GM23248 (cell line): Measurements from ENCODE around the gene CACNB2. TPM values are rescaled to one million over a fixed set of nuclear protein-coding genes. Genes with fewer than 3 reads are reported as not detected.
A peak's percentile ranks its signal among the peaks of the same experiment; 100 is the strongest.

Experiments used
- DNase-seq: peaks from one replicate; pipeline ENCODE4 v3.0.0-alpha.2; 2015
- H2AFZ ChIP-seq: fragments of 200-600 bp; sonication (generic); 2 replicates; pipeline ENCODE4 v1.6.1; 2016; ENCODE audit warnings: antibody characterized with exemption
- H3F3A ChIP-seq: fragments of 200-600 bp; sonication (generic); 2 replicates; pipeline ENCODE4 v1.6.1; 2016; ENCODE audit warnings: mild to moderate bottlenecking, antibody characterized with exemption, mixed run types; ENCODE audit not compliant: insufficient read depth
- H3K27ac ChIP-seq: fragments of 200-600 bp; sonication (generic); 2 replicates; pipeline ENCODE4 v1.5.1; 2016; ENCODE audit warnings: mild to moderate bottlenecking
- H3K27me3 ChIP-seq: fragments of 200-600 bp; sonication (generic); replicated peaks from 2 replicates; pipeline ENCODE4 v1.6.1; 2016; ENCODE audit warnings: mild to moderate bottlenecking; ENCODE audit not compliant: insufficient read depth
- H3K36me3 ChIP-seq: fragments of 200-600 bp; sonication (generic); 2 replicates; pipeline ENCODE4 v1.6.1; 2016; ENCODE audit warnings: low read depth, mild to moderate bottlenecking
- H3K4me1 ChIP-seq: fragments of 200-600 bp; sonication (generic); 2 replicates; pipeline ENCODE4 v1.6.1; 2016; ENCODE audit warnings: mild to moderate bottlenecking; ENCODE audit not compliant: insufficient read depth
- H3K4me2 ChIP-seq: fragments of 200-600 bp; sonication (generic); one replicate; pipeline ENCODE4 v1.6.1; 2016; ENCODE audit warnings: mild to moderate bottlenecking; ENCODE audit not compliant: unreplicated experiment
- H3K4me3 ChIP-seq: fragments of 200-600 bp; sonication (generic); 2 replicates; pipeline ENCODE4 v1.5.1; 2016; ENCODE audit warnings: mild to moderate bottlenecking
- H3K79me2 ChIP-seq: fragments of 200-600 bp; sonication (generic); 2 replicates; pipeline ENCODE4 v1.6.1; 2016; ENCODE audit warnings: mild to moderate bottlenecking; ENCODE audit not compliant: insufficient read depth
- H3K9ac ChIP-seq: fragments of 200-600 bp; sonication (generic); 2 replicates; pipeline ENCODE4 v1.6.1; 2016; ENCODE audit warnings: mild to moderate bottlenecking
- H3K9me2 ChIP-seq: fragments of 200-600 bp; sonication (generic); 2 replicates; pipeline ENCODE4 v1.6.1; 2016; ENCODE audit warnings: mixed run types, mild to moderate bottlenecking, moderate library complexity; ENCODE audit not compliant: insufficient read depth
- H3K9me3 ChIP-seq: fragments of 200-600 bp; sonication (generic); one replicate; pipeline ENCODE4 v1.6.1; 2017; ENCODE audit warnings: low read depth
- H4K20me1 ChIP-seq: fragments of 200-600 bp; sonication (generic); 2 replicates; pipeline ENCODE4 v1.6.0; 2016; ENCODE audit not compliant: insufficient read depth
- EZH2 ChIP-seq: fragments of 200-600 bp; sonication (generic); IDR thresholded peaks from 2 replicates; pipeline ENCODE4 v1.6.1; 2018; ENCODE audit warnings: antibody characterized with exemption, mild to moderate bottlenecking; ENCODE audit not compliant: insufficient read depth, poor library complexity, severe bottlenecking
- EZH2phosphoT487 ChIP-seq: fragments of 200-600 bp; sonication (generic); IDR thresholded peaks from 2 replicates; pipeline ENCODE4 v1.6.1; 2018; ENCODE audit warnings: antibody characterized with exemption, moderate library complexity, mild to moderate bottlenecking, low read depth; ENCODE audit not compliant: insufficient read depth
- WGBS, 2 experiments: methylation state at CpG; one replicate each; pipeline ENCODE4 v1.1.6; 2015 to 2017; ENCODE audit warnings: low lambda C conversion rate in 2 of 2, low coverage in 1 of 2; ENCODE audit errors: missing lambda C conversion rate in 2 of 2; 5-methylcytosine and 5-hydroxymethylcytosine counted together
- in situ Hi-C: fragments of 300-500 bp; cut with MboI; formaldehyde crosslinking; loops from 2 replicates; pipeline ENCODE4 v1.15.0; 2020
- polyA plus RNA-seq: library from polyadenylated mRNA; unstranded; fragments of >200 nt; fragmentation: Nextera tagmentation; extraction: Ambion mirVana; gene quantifications from 2 replicates; pipeline ENCODE4 v1.2.1, GENCODE V29; 2016
- total RNA-seq: library from RNA; depleted of rRNA; stranded (reverse); fragments of >200 nt; shearing (Covaris generic); gene quantifications from 2 replicates; pipeline ENCODE4 v1.2.3, GENCODE V29; 2014

Gene CACNB2
- total and polyA plus RNA-seq, 2 experiments from 2014 or later: 0.31 to 0.32 TPM

DNA sequence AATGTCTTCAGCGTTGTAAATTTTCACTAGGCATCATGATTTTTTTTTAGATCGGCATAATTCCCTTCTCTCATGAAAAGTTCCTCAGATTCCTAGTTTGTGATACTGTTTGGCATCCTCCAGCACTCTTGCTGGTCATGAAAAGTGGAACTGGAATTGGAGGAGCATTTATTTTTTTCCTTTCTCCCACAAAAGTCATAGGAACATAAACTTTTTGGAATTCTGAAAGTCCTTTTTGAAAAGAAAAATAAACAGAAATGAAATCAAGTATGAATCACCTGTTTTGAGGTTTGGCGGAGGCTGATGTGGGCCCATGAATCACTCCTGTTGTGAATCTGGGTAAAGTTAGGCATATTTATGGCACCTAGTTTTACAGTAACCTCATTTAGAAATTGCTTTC lies 17.7 kb downstream of the CACNB2 start:
- Histone ChIP-seq H3K4me2 (peak overlapping the region; percentile 84), H3K27ac (peak overlapping the region; percentile 62), H3K4me1 (peaks cover 43% of the 10 kb centered on the region), H3K9me2 (no peaks in the 10 kb centered on the region), H3K4me3 (peak overlapping the region; percentile 52), H2AFZ (no peak overlapping the region), H3K9ac (peak overlapping the region; percentile 23), H3K9me3 (no peaks in the 10 kb centered on the region), H4K20me1 (no peaks in the 10 kb centered on the region), H3K79me2 (no peaks in the 10 kb centered on the region), H3F3A (peaks cover 39% of the 10 kb centered on the region), H3K36me3 (no peaks in the 10 kb centered on the region), H3K27me3 (no peaks in the 10 kb centered on the region)
- peak; percentile 84 for DNase-seq
- in situ Hi-C loops: no loop called here
- TF ChIP-seq EZH2phosphoT487 (0 out of 2 replicates have a peak, but pooled peaks have one; percentile 50), EZH2 (no peak)
- WGBS, 2 experiments: 1% methylated on average over 3 of the region's 3 CpGs

DNA sequence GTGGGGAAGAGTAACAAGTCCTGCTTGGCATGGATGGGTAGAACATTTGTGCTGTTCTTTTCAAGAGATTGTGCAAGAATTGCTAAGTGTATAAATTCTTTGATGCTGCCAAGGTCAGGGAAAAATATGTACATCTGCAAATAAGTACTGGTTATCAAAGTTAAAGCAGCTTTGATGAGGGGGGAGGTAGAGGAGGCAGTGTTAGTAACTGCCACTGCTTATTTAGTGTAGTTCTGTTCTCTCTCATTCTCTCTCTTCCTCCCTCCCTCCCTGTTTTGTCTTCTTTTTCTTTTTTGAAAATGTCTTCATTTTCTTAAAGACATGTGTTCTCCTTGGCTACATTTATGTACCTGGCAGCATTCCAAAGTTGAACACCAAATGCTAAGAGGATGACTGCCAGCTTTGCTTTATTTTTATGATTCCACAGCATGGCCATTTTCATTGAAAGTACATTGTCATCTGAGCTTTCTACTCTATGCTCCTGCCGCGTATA lies 18.6 kb downstream of the CACNB2 start:
- no peaks in the 10 kb centered on the region for H4K20me1 ChIP-seq
- WGBS, 2 experiments: 4 to 8% methylated on average over 2 of the region's 2 CpGs
- no peaks in the 10 kb centered on the region for H3K36me3 ChIP-seq
- H3K27me3 ChIP-seq: no peaks in the 10 kb centered on the region
- TF ChIP-seq EZH2phosphoT487: no peak
- TF ChIP-seq EZH2: no peak
- H3F3A ChIP-seq: peaks cover 40% of the 10 kb centered on the region
- H3K9ac ChIP-seq: peak overlapping the region; percentile 29
- no peaks in the 10 kb centered on the region for H3K9me3 ChIP-seq
- peak overlapping the region; percentile 84 for H3K4me2 ChIP-seq
- H3K4me3 ChIP-seq: peak overlapping the region; percentile 52
- peak; percentile 59 for DNase-seq
- H2AFZ ChIP-seq: 0 out of 2 replicates have a peak overlapping the region, but pooled peaks have one; percentile 17
- H3K4me1 ChIP-seq: peaks cover 45% of the 10 kb centered on the region
- in situ Hi-C loops: no loop called here
- peak overlapping the region; percentile 62 for H3K27ac ChIP-seq
- H3K79me2 ChIP-seq: no peaks in the 10 kb centered on the region
- no peaks in the 10 kb centered on the region for H3K9me2 ChIP-seq

DNA sequence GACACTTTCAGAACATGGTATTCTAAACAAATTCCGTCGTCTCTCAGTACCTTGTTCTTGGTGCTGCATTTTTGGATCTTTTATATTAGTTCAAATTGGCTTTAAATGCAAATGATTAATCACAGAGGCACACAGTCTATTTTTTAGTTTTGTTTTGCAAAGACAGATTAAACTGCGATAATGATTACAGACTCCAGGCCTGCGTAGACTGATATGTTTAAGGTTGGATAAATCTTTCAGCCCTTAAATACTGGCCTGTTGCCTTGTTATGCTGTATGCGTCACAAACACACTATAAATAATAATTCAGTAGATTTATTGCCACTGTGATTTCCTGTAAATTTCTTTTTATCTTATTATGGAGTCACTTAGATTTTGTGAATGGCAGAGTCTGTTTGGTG lies 19.3 kb downstream of the CACNB2 start:
- peak overlapping the region; percentile 52 for H3K4me3 ChIP-seq
- H3K9me3 ChIP-seq: no peaks in the 10 kb centered on the region
- 16 to 26% methylated on average over 5 of the region's 5 CpGs for WGBS, 2 experiments
- H3F3A ChIP-seq: peaks cover 47% of the 10 kb centered on the region
- H2AFZ ChIP-seq: 0 out of 2 replicates have a peak overlapping the region, but pooled peaks have one; percentile 17
- no peaks in the 10 kb centered on the region for H3K79me2 ChIP-seq
- no peaks in the 10 kb centered on the region for H3K9me2 ChIP-seq
- TF ChIP-seq EZH2: no peak
- TF ChIP-seq EZH2phosphoT487: no peak
- DNase-seq: peak; percentile 53
- no peaks in the 10 kb centered on the region for H4K20me1 ChIP-seq
- no peaks in the 10 kb centered on the region for H3K27me3 ChIP-seq
- in situ Hi-C loops: no loop called here
- H3K4me2 ChIP-seq: peak overlapping the region; percentile 84
- H3K9ac ChIP-seq: peak overlapping the region; percentile 29
- no peaks in the 10 kb centered on the region for H3K36me3 ChIP-seq
- peaks cover 52% of the 10 kb centered on the region for H3K4me1 ChIP-seq
- H3K27ac ChIP-seq: peak overlapping the region; percentile 62

DNA sequence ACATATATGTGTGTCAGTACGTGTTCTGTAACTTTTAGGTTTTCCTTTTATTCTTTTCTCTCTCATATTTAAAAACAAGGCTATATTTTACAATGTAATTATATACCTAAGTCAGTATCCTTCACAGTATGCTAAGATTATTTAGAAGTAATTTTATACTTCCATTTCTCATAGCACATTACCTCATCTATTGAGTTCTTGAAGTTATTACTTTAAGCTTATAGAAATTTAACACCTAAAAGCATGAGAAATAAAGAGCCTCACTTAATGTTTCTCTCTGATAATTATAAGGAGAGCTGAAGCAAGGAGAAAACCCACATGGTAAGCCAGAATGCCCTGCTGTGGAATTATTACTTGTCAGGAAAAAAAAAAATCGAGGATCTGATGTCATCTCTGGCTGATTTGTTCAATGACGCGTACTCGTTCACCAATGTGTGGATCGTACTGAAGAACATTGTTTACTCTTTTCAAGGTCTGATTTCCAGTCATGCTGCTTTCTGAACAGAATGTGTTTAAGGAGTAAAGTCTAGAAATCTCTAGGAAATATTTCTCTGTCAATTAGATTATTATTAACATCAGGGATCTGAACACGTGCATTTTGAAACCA lies 21.9 kb downstream of the CACNB2 start:
- Histone ChIP-seq H3K9me2 (no peaks in the 10 kb centered on the region), H3K4me1 (peaks cover 55% of the 10 kb centered on the region), H3K27ac (no peak overlapping the region), H3F3A (peaks cover 56% of the 10 kb centered on the region), H3K9ac (no peak overlapping the region), H3K9me3 (no peaks in the 10 kb centered on the region), H3K4me2 (no peak overlapping the region), H3K4me3 (no peak overlapping the region), H3K79me2 (no peaks in the 10 kb centered on the region), H3K36me3 (no peaks in the 10 kb centered on the region), H3K27me3 (no peaks in the 10 kb centered on the region), H2AFZ (no peak overlapping the region), H4K20me1 (no peaks in the 10 kb centered on the region)
- TF ChIP-seq EZH2phosphoT487: no peak
- in situ Hi-C loops: no loop called here
- 86 to 88% methylated on average over 7 of the region's 7 CpGs for WGBS, 2 experiments
- no peak for DNase-seq
